HG03354 (cell line): ENCODE data around the gene ANKRD44.
A peak's percentile ranks its signal among the peaks of the same experiment; 100 is the strongest.

ENCODE experiments used
- ATAC-seq: cut with Tn5 transposase; IDR thresholded peaks from one replicate; pipeline ENCODE4 v1.9.1; 2021; ENCODE audit warnings: mild to moderate bottlenecking; ENCODE audit not compliant: unreplicated experiment, poor library complexity, severe bottlenecking

Gene ANKRD44

GRCh38 chr2:197322724-197323720, 12.4 kb upstream of the ANKRD44 start:
- peak; percentile 54 for ATAC-seq

- no peak for ATAC-seq
These were observed 11.6 kb upstream of the ANKRD44 start for GRCh38 chr2:197322143-197322542.

- no peak for ATAC-seq
These were observed 4.8 kb upstream of the ANKRD44 start for GRCh38 chr2:197315371-197315770.

GRCh38 chr2:197312186-197312585, 1.6 kb upstream of the ANKRD44 start:
- ATAC-seq, result no peak

GRCh38 chr2:197311421-197312033, 947 bp upstream of the ANKRD44 start:
- no peak for ATAC-seq

GRCh38 chr2:197310987-197311420, 424 bp upstream of the ANKRD44 start:
- ATAC-seq, result no peak

GRCh38 chr2:197309691-197310231, 819 bp downstream of the ANKRD44 start:
- ATAC-seq, result peak; percentile 2

GRCh38 chr2:197308996-197309690, 1.4 kb downstream of the ANKRD44 start:
- ATAC-seq, result no peak

GRCh38 chr2:197308585-197308984, 2.0 kb downstream of the ANKRD44 start:
- no peak for ATAC-seq

- ATAC-seq, result peak; percentile 13
These were observed 2.6 kb downstream of the ANKRD44 start for GRCh38 chr2:197307933-197308521.

- ATAC-seq, result no peak
These were observed 3.2 kb downstream of the ANKRD44 start for GRCh38 chr2:197307236-197307932.

GRCh38 chr2:197306696-197307040, 3.9 kb downstream of the ANKRD44 start:
- no peak for ATAC-seq

- ATAC-seq, result no peak
These were observed 4.4 kb downstream of the ANKRD44 start for GRCh38 chr2:197306024-197306695.

- peak; percentile 43 for ATAC-seq
These were observed 6.0 kb downstream of the ANKRD44 start for GRCh38 chr2:197304556-197305011.

- ATAC-seq, result no peak
These were observed 10.4 kb downstream of the ANKRD44 start for GRCh38 chr2:197300139-197300538.

GRCh38 chr2:197298609-197299008, 12.0 kb downstream of the ANKRD44 start:
- ATAC-seq, result no peak

- peak; percentile 35 for ATAC-seq
These were observed 12.7 kb downstream of the ANKRD44 start for GRCh38 chr2:197297772-197298318.

- peak; percentile 32 for ATAC-seq
These were observed 13.3 kb downstream of the ANKRD44 start for GRCh38 chr2:197297266-197297665.
